NCI-H2029 (cell line): ENCODE measurements around the gene TSC1.
A peak's percentile ranks its signal among the peaks of the same experiment; 100 is the strongest.

ENCODE experiments used
- DNase-seq: peaks from one replicate; lab custom pipeline; 2025; lab: John Stamatoyannopoulos, UW

The TSC1 gene

DNA sequence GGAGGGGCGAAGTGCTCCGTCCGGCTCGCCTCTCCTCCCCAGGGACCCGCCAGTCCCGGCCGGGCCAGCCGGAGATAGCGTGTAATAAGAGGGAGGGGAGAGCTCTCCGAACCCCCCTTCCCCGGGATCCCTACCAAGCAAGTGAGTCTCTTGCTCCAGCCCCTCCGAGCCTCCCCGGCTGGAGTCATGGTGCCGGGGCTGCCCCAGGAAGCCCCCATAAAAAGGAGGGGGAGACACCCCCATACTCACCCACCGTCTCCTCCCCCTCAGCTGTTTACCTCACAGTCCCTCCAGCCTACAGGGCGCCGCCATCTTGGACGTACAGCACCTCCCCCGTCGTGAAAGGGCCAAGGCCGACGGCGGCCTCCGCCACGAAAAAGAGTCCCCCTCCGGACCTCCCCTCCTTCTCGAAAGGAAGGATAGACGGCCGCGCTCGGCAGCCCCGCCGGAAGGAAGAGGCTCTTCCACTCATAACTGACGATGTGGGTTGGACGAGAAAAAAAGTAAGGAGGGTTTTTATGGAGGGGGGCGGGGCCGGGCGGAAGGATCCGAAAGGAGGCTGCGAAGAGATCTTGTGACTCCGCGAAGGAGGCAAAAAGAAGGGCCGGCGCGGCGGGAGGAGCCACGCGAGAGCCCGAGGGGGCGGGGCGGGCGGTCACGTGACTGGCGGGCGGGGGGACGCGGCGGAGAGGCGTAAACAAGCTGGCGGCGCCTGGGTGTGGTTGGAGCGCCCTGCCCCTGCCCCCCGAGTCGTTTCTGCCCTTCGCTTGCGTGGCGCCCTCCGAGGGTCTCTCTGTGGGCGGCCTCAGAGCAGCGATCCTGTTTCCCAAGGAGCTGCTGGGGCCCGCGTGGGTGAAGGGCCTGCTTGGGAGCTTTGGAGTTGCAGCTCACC lies at the start of gene TSC1:
TSC1 (minus strand) TSS at position 323 of the 892 bp plus-strand sequence. CDS start 15,744 bp downstream, outside the sequence.
- DNase-seq: peak; percentile 97

DNA sequence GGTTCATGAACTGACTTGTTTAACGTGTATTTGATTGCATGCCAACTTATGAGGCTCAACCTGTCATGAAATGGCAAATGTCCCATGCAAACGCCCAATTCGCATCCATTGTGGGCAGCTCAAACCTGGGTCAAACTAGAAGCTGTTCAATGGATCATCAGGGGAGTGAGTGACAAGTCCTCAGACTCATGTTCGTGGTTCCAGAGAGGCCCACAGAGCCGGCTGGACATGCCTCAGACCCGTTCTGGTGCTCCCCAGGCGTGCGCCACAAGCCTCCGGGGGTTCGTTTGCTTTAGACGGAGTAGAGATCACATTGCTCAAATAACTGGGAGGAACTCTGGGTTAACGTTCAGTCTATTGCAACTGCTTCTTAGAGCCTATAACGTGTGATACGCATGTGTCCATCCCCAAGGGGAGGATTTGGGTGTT lies 49.1 kb upstream of the TSC1 start:
- DNase-seq: no peak

DNA sequence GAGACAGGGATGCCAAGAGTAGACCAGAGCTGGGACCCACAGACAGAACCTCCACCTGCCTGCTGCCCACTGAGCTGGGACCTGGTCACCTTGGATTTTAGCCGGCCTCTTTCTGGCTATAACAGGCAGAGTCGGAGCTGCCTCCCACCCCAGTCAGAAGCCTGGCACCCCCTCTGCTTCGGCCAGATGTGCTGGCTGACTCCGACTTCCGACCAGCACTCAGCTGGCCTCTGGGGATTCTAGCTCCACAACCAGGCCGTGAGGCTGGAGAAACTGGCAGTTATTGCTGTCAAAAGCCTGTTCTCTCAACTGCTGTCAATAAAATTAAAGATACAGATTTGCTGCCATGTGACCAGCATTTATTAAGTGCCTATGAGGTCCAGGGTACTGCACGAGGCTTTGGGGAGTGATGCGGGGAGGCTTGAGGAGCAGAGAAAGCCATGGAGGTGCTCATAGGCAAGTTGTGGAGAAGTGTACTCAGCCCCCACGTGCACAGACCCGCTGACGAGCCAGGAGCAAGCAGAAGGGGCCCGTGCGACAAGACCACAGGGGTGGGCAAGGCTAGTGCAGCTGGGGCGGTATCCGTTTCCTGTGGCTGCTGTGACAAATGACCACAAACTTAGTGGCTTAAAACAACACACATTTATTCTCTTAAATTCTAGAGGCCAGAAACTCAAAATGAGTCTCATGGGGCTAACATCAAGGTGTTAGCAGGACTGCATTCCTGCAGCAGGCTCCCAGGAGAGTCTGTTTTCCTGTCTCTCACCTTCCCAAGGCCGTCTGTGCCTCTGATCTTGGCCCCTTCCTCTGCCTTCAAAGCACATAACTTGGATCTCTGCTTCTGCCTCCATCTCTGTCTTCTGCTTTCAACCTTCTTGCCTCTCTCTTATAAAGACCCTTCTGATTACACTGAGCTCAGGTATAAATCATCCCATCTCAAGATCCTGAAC lies 47.2 kb upstream of the TSC1 start:
- no peak for DNase-seq

DNA sequence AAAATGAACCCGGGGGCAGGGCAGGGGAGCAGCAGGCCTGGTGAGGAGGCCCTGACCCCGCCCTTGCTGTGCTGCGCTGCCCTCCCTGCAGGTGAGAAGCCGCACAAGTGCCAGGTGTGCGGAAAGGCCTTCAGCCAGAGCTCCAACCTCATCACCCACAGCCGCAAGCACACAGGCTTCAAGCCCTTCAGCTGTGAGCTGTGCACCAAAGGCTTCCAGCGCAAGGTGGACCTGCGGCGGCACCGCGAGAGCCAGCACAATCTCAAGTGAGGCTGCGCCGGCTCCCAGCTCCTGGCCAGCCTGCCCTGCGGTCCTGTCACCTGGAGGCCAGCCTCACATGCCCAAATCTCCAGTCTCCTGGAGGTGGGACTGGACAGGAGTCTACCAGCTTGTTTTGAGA lies 46.4 kb upstream of the TSC1 start:
- DNase-seq: no peak

DNA sequence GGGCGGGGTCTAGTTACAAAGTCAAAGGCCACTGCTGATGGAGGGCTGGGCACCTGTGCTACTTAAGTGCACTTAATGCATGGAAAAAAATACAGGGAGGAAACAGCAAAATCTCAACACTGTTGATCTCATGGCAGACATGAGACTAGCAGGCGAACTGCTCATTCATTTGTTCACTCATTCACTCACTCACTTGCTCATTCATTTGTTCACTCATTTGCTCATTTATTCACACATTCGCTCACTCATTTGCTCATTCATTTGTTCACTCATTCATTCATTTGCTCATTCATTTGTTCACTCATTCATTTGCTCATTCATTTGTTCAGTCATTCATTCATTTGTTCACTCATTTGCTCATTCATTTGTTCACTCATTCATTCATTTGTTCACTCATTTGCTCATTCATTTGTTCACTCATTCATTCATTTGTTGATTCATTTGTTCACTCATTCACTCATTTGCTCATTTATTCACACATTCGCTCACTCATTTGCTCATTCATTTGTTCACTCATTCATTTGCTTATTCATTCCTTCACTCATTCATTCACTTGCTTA lies 45.7 kb upstream of the TSC1 start:
- DNase-seq: peak; percentile 34

DNA sequence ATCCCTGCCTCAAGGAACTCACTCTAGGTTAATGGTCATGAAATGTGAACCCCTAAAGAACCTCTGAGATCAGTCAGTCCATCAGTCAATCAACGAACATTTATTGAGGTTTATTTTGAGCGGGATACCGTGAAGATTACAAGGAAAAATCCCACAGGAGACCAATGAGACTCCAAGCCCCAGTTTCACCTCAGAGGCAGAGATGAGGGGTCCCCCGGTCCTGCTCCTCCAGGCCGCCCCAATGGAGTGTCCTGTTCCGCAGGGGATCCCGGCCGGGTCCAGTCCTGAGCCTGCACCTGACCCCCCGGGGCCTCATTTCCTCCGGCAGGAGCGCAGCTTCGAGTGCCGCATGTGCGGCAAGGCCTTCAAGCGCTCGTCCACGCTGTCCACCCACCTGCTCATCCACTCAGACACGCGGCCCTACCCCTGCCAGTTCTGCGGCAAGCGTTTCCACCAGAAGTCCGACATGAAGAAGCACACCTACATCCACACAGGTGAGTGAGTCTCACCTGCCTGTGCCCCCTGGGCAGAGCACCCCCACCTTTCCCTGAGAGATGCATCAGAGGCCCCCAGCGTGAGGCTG lies 45.1 kb upstream of the TSC1 start:
- no peak for DNase-seq

DNA sequence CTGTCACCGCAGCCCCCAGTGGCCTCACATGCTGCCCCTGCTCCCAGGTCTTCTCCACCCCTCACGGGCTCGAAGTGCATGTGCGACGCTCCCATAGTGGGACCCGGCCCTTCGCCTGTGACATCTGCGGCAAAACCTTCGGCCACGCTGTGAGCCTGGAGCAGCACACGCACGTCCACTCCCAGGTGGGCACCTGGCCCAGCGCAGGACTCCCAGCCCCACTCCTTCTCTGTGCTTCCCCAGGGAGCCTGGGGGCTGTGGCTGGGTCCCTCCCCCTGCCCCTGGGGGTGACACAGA lies 44.5 kb upstream of the TSC1 start:
- DNase-seq: no peak

DNA sequence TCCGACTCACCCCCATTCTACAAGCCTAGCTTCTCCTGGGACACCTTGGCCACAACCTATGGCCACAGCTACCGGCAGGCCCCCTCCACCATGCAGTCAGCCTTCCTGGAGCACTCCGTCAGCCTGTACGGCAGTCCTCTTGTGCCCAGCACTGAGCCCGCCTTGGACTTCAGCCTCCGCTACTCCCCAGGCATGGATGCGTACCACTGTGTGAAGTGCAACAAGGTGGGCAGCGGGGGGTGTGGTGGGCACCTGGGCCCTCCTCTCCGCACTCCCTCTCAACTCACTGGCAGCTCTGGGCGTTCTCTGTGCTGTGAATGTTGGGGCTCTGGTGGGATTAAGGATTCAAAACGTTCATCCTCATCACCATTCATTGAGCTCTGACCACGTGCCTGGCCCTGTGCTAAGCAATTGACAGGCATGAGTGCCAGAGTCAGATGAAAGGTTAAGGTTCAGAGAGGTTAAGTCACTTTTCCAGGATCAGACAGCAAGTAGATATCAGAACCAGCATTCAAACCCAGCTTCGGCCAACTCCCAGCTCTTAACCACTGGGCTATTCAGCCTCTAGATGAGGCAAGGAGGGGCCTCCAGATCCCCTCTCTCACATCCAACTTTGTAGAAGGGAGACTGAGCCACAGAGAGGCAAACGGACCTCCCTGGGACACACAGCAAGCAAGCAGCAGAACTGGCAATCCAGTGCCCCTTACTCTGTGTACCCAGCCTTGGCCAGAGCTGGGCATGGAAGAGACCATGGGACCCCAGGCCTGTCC lies 44.0 kb upstream of the TSC1 start:
- DNase-seq: no peak

DNA sequence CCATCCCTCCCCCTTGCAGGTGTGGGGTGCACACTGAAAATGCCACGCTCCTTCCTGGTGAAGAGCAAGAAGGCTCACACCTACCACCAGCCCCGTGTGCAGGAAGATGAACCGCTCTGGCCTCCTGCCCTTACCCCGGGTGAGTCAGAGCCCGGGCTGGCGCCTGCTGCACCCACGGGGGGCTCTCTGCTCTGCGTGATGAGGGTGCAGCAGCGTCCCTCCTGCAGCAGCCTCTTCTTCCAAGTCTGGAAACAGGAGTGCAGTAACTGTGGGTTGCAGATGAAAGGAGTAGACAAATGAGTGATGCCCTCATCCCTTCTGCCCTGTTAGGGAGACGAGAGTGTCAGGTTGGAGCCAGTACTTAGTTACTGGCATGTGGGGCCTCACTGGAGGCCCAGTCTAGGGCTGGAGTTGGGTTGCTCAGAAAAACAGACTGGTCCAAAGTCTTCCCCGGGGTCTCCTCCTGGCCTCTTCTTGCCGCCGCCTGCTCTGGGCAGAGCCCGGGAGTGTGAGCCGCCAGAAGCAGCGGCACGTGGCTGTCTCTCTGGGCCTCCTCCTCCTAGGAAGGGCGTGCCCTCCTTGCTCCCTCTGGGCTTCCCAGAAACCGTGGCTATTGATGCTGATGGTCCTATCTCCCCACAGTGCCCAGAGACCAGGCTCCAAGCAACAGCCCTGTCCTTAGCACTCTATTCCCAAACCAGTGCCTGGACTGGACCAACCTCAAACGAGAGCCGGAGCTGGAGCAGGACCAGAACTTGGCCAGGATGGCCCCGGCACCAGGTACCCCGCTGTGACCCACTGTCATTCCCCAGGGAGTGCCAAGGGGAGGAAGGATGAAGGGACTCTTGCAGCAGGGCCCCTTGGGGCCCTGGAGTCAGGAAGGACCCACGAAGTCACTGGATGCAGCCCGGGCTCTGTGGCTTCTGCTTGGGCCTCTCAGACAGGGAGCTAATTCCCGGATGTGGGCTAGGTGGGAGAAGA lies 42.5 kb upstream of the TSC1 start:
- no peak for DNase-seq

DNA sequence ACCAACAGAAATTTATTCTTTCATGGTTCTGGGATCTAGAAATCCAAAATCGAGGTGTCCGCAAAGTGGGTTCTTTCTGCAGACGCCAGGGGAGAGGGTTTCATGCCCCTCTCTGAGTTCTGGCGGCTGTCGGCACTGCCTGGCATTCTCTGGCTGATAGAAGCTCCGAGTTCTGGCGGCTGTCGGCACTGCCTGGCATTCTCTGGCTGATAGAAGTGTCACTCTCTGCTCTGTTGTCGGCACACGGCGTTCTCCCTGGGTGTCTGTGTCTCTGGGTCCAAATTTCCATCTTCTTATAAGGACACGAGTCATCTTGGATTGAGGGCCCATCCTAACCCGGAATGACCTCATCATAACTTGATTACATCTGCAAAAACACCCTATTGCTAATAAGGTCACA lies 41.7 kb upstream of the TSC1 start:
- no peak for DNase-seq

DNA sequence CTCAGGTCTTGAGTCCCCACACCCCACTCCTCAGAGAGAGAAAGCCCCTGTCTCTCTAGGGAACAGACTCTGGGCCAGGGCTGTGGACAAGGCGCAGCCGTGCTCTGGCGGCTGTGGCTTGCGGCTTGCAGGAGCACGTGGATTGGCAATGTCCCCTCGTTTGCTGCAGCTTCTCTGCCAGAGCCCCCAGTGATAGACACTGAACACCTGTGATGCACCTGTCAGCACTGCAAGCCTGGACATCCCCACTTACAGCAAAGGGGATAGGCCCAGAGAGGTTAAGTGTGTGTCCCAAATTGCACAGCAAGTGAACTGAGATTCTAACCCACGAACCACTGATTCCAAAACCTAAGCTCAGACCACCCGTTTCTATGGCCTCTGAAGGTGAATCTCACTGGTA lies 41.1 kb upstream of the TSC1 start:
- DNase-seq: no peak

DNA sequence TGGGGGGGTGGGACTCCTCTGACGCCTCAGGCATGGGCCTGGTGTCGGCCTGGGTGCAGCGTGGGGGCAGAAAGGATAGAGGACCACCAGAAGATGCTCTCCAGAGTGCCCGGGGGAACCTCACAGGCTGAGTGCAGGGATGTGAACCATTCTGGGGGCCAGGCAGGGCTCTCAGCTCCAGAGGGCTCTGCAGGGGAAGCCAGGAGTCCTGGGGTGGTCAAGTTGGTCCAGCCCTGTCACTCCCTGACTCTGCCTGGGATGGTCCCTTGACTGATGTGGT lies 40.6 kb upstream of the TSC1 start:
- no peak for DNase-seq

DNA sequence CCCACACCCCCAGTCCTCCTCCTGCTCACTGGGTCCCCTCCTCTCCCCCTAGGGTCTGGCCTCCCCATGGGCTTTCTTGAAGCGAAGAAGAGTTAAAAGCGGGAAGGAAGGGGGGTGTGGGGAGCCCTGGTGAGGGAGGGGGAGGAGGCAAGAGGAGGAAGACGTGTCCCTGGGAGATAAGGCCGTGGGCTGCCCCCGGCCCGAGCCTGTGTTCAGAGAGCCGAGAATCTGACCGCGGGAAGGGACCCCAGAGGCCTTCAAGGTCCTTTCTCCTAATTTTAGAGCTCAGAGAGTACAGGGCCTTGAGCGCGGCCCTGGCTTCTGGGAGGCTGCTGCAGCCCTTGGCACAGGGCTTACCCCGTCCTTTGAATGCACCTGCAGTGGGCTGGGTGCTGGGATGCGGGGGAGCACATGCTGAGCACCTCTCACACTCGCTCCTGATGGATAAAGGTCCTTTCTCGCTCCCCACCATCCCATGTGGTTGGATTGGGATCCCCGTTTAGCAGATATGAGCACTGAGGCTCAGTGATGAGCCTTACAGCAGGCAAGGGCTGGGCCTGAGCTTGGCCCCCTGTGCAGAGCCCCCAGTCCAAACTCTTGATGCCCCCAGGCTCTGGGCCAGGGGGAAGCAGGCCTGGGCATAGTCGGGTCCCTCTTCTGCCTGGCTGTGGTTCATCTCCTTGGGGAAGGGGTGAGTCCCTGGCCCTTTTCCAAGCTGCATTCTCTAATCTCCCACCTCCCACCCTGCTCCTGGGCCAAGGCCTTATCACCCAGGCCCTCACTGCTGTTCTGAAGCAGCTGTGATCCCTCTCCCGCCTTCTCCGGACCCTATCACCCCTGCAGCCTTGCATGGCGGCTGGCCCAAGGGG lies 40.0 kb upstream of the TSC1 start:
- DNase-seq: no peak

DNA sequence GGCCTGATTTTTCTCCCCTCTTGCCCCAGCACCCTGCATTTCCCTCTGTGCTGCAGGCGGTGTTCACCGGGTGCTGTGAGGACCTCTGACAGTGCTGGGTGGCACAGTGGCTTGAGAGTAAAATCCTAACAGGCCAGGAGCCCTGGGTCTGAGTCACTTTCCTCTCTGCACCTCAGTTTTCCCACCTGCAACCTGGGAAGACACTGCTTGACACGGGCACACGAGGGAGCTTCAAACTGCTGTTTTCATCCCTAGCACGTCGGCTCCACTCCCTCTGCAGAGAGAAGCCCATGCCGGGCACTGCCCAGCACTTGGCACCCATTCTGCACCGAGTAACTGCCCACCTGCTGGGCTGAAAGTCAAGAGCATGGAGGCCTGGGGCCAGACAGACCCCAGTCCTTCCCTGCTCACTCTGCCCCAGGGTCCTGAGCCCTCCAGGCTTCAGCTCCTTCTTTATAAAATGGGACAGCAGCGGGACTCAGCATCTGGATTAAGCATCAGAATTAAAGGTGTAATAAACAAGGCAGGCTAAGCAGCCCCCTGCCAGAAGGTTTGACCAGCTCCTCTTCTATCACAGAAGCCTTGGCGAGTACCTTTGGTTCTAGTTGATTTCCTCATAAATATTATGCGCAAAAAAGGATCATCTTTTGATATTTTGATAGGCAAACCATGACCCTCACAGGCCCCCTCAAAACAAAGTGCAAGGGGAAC lies 39.2 kb upstream of the TSC1 start:
- no peak for DNase-seq

DNA sequence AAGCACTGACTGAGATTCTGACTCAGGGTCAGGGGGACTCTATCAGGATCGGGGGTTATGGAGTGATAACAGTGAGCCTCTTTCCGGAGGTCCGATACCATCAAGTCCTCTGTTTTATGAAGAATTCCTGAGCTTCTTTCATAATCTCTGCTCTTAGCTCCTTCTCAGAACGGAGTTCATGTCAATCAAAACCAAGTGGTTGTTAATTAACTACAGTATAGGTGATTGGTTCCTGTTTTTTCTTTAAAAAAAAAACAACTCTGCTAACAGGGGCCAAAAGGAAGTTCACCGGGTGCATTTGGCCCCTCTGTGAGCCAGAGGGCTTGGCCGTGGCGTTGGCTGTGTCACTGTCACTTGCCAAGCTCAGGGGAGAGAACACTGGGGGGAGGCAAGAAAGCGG lies 38.0 kb upstream of the TSC1 start:
- no peak for DNase-seq

DNA sequence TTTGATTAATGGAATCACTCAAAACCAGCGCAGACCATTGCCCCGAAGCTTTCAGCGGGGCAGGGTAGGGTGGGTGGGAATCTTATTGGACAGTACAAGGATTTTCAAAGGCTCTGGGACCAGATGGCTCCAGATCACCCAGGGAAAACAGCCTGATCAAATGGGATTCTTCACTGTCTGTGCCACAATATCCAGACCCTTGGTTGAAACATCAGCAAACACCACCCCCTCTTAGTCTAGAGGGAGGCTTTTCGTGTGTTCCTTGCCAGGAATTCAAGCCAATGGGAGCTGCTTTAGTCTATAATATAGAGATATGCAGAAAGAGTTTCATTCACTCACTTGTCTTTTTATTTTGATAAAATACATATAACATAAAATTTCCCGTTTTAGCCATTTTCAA lies 35.7 kb upstream of the TSC1 start:
- no peak for DNase-seq

DNA sequence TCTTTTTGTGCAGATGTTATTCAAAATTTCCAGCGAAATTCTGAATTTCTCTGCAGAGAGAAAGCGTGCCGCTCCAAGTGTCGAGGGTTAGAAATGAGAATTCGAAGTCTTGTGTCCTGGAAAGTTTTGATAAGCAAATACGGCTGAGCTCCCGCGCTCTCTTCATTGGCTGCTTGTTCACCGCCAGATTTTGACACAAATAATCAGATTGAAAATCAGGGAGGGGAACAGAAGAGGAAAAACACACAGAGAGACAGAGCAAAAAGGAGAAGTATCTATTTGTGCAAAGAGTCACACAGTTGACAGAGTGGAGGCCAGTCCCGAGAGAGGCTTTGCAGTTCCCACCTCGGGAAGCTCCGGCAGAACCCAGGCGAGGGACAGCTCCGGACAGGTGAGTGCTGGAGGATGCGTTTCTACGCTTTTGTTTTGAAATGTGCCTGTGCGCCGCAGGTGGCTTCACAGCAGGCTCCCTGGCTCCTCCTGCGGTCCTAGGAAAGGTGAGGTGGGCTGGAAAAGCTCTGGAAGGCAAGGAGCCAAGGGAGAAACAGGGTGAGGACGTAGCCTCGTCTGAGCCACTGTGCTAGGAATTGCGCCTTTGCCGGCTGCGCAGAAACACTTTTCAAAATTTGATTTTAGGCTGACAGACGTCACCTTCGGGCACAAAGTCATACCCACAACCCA lies 34.2 kb upstream of the TSC1 start, which contains the start of gene GFI1B:
GFI1B (plus strand) TSS at position 244 of the 681 bp plus-strand sequence. CDS start 7,985 bp downstream, outside the sequence.
- DNase-seq: no peak

DNA sequence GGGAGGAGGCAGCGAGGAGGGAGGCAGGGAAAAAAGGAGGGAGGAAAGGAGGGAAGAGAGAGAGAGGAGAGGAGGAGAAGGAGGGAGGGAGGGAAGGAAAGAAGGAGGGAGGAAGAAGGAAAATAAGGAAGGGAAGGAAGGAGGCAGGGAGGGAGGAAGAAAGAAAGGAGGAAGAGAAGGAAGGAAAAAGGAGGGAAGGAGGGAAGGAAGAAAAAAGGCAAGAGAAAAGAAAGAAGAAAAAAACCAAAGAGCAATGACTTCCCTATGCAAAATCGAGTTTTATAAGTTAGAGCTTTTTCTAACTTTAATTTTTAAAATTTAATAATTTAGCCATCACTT lies 33.7 kb upstream of the TSC1 start:
- no peak for DNase-seq
